ENCODE measurements around the gene P2RX7. TPM values are rescaled to one million over a fixed set of nuclear protein-coding genes. Genes with fewer than 3 reads are reported as not detected.

The P2RX7 gene
- total and polyA plus RNA-seq, 12 donors: 1.2 to 13.5 (median 6.2) TPM

- Histone ChIP-seq H3K27ac (no peak overlapping the region), H3K4me3 (no peak overlapping the region), H3K4me1 (replicated peaks in 1 of 2) (peaks cover 0 to 6% of the 10 kb centered on the region in 2 donors), H3K36me3 (replicated peaks in 1 of 2) (no peaks in the 10 kb centered on the region), H3K9me3 (replicated peaks in 1 of 3) (no peaks in the 10 kb centered on the region), H3K27me3 (no peaks in the 10 kb centered on the region)
- TF ChIP-seq POLR2A (IDR thresholded peaks at IDR 0.05): no peak
- TF ChIP-seq CTCF (IDR thresholded peaks at IDR 0.05): peak; percentile 90 to 97 (median 94)
- WGBS, 4 donors: 51 to 59% (median 51%) methylated on average over 8 of the region's 8 CpGs
- peak; percentile 53 to 89 (median 76) for DNase-seq
- intact Hi-C loops (cut with DNase I): no loop called here
Observed at GRCh38 chr12:121110211-121110940, 22.3 kb upstream of the P2RX7 start.

GRCh38 chr12:121111684-121112083 lies 21.0 kb upstream of the P2RX7 start:
- TF ChIP-seq CTCF (IDR thresholded peaks at IDR 0.05): no peak
- no peak for TF ChIP-seq POLR2A (IDR thresholded peaks at IDR 0.05)
- no peak for DNase-seq
- Histone ChIP-seq H3K4me3 (no peak overlapping the region), H3K27me3 (no peaks in the 10 kb centered on the region), H3K27ac (no peak overlapping the region), H3K4me1 (replicated peaks in 1 of 2) (peaks cover 0 to 6% of the 10 kb centered on the region in 2 donors), H3K36me3 (replicated peaks in 1 of 2) (no peaks in the 10 kb centered on the region), H3K9me3 (replicated peaks in 1 of 3) (no peaks in the 10 kb centered on the region)
- WGBS, 4 donors: 66 to 84% (median 78%) methylated on average over 9 of the region's 9 CpGs
- intact Hi-C loops (cut with DNase I): no loop called here

GRCh38 chr12:121112496-121112895 lies 20.2 kb upstream of the P2RX7 start:
- Histone ChIP-seq H3K4me1 (replicated peaks in 1 of 2) (peaks cover 0 to 6% of the 10 kb centered on the region in 2 donors), H3K4me3 (no peak overlapping the region), H3K27me3 (no peaks in the 10 kb centered on the region), H3K27ac (no peak overlapping the region), H3K36me3 (replicated peaks in 1 of 2) (no peaks in the 10 kb centered on the region), H3K9me3 (replicated peaks in 1 of 3) (no peaks in the 10 kb centered on the region)
- WGBS, 4 donors: 58 to 78% (median 65%) methylated on average over 4 of the region's 4 CpGs
- intact Hi-C loops (cut with DNase I): no loop called here
- no peak for DNase-seq
- TF ChIP-seq POLR2A (IDR thresholded peaks at IDR 0.05) (no peak), CTCF (IDR thresholded peaks at IDR 0.05) (no peak)

- no peak for TF ChIP-seq POLR2A (IDR thresholded peaks at IDR 0.05)
- no peak for TF ChIP-seq CTCF (IDR thresholded peaks at IDR 0.05)
- Histone ChIP-seq H3K36me3 (replicated peaks in 1 of 2) (no peaks in the 10 kb centered on the region), H3K27ac (no peak overlapping the region), H3K4me3 (no peak overlapping the region), H3K9me3 (replicated peaks in 1 of 3) (no peaks in the 10 kb centered on the region), H3K27me3 (no peaks in the 10 kb centered on the region), H3K4me1 (replicated peaks in 1 of 2) (peaks cover 0 to 6% of the 10 kb centered on the region in 2 donors)
- intact Hi-C loops (cut with DNase I): no loop called here
- 67 to 89% (median 74%) methylated on average over 4 of the region's 4 CpGs for WGBS, 4 donors
- no peak for DNase-seq
Observed at GRCh38 chr12:121113057-121113456, 19.6 kb upstream of the P2RX7 start.

All from adrenal gland (tissue), 12 donors.